ENCODE results near the gene AJAP1. TPM values are rescaled to one million over a fixed set of nuclear protein-coding genes. Genes with fewer than 3 reads are reported as not detected.

Gene AJAP1
- total RNA-seq, 1 donor from 2014 or later, result 0.52 TPM

- no peak for TF ChIP-seq CTCF (IDR thresholded peaks at IDR 0.05)
- Histone ChIP-seq H3K4me3 (no peak overlapping the region), H3K27ac (no peak overlapping the region), H3K27me3 (no peaks in the 10 kb centered on the region), H3K36me3 (no peaks in the 10 kb centered on the region), H3K9me3 (no peaks in the 10 kb centered on the region), H3K4me1 (no peaks in the 10 kb centered on the region)
- DNase-seq (no peak), ATAC-seq (no peak)
- intact Hi-C loops (cut with DNase I), result no loop called here
Measured at GRCh38 chr1:4684136-4684535, 29.7 kb downstream of the AJAP1 start.

- ATAC-seq, result no peak
- intact Hi-C loops (cut with DNase I), result no loop called here
- no peak for TF ChIP-seq CTCF (IDR thresholded peaks at IDR 0.05)
- H3K36me3 ChIP-seq, result no peaks in the 10 kb centered on the region
- H3K4me3 ChIP-seq, result no peak overlapping the region
- no peaks in the 10 kb centered on the region for H3K27me3 ChIP-seq
- no peaks in the 10 kb centered on the region for H3K4me1 ChIP-seq
- no peaks in the 10 kb centered on the region for H3K9me3 ChIP-seq
- no peak for DNase-seq
- no peak overlapping the region for H3K27ac ChIP-seq
Measured at GRCh38 chr1:4684864-4685522, 30.6 kb downstream of the AJAP1 start.

GRCh38 chr1:4685523-4685865, 31.1 kb downstream of the AJAP1 start:
- Histone ChIP-seq H3K4me1 (no peaks in the 10 kb centered on the region), H3K4me3 (no peak overlapping the region), H3K27ac (no peak overlapping the region), H3K36me3 (no peaks in the 10 kb centered on the region), H3K27me3 (no peaks in the 10 kb centered on the region), H3K9me3 (no peaks in the 10 kb centered on the region)
- ATAC-seq (no peak), DNase-seq (no peak)
- intact Hi-C loops (cut with DNase I), result no loop called here
- TF ChIP-seq CTCF (IDR thresholded peaks at IDR 0.05), result no peak

GRCh38 chr1:4687943-4688342, 33.5 kb downstream of the AJAP1 start:
- no peak for DNase-seq
- H3K4me3 ChIP-seq, result no peak overlapping the region
- ATAC-seq, result no peak

GRCh38 chr1:4689271-4689935, 35.0 kb downstream of the AJAP1 start:
- no peak overlapping the region for H3K4me3 ChIP-seq
- no peaks in the 10 kb centered on the region for H3K4me1 ChIP-seq
- TF ChIP-seq CTCF (IDR thresholded peaks at IDR 0.05), result no peak
- ATAC-seq, result no peak
- H3K27ac ChIP-seq, result no peak overlapping the region
- no peaks in the 10 kb centered on the region for H3K9me3 ChIP-seq
- intact Hi-C loops (cut with DNase I), result no loop called here
- no peak for DNase-seq
- H3K27me3 ChIP-seq, result no peaks in the 10 kb centered on the region
- no peaks in the 10 kb centered on the region for H3K36me3 ChIP-seq

More at GRCh38 chr1:4687943-4688342, 33.5 kb downstream of the AJAP1 start:
- intact Hi-C loops (cut with DNase I), result no loop called here
- Histone ChIP-seq H3K36me3 (no peaks in the 10 kb centered on the region), H3K4me1 (no peaks in the 10 kb centered on the region), H3K27me3 (no peaks in the 10 kb centered on the region), H3K27ac (no peak overlapping the region), H3K9me3 (no peaks in the 10 kb centered on the region)
- TF ChIP-seq CTCF (IDR thresholded peaks at IDR 0.05), result no peak
